Brain pericyte (primary cell): ENCODE measurements around the gene CMTM5.
"Not testable (repeated sequence)": the region's sequence is repeated elsewhere in the genome, so short reads cannot be mapped to it uniquely, and the experiment has no call there.

Experiments used
- DNase-seq: peaks from one replicate; pipeline ENCODE4 v3.0.0-alpha.2; 2012; ENCODE audit warnings: low read depth, low spot score

CMTM5 gene

DNA sequence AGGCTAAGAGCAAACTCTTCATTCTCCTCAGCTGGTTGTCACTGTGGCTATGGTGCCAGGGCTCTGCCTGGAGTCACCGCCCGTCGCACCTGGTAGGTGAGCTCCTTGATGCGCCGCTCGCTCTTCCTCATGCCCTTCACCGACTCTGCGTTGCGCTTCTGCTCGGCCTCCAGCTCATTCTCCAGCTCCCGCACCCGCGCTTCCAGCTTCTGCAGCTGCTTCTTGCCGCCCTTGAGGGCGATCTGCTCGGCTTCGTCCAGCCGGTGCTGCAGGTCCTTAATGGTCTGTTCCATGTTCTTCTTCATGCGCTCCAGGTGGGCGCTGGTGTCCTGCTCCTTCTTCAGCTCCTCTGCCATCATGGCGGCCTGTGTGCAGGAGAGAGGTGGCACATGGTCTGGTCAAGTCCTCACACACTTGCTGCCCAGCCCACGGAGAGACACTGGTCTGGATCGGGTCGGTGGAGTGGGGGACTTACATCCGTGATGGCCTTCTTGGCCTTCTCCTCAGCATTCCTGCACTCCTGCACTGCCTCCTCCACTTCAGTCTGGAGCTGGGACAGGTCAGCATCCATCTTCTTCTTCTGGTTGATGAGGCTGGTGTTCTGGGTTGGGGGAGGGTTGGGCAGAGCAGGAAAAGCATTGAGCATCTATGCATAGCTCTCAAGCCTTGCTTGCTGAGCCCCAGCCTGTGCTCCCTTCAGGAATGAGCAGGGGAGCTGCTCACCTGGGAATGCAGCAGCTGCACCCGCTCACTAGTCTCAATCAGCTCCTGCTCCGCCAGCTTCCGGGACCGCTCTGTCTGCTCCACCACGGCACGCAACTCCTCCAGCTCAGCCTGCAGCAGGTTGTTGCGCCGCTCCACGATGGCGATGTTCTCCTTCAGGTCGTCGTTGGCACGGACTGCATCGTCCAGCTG is 38.3 kb downstream of the CMTM5 start:
- no peak for DNase-seq

DNA sequence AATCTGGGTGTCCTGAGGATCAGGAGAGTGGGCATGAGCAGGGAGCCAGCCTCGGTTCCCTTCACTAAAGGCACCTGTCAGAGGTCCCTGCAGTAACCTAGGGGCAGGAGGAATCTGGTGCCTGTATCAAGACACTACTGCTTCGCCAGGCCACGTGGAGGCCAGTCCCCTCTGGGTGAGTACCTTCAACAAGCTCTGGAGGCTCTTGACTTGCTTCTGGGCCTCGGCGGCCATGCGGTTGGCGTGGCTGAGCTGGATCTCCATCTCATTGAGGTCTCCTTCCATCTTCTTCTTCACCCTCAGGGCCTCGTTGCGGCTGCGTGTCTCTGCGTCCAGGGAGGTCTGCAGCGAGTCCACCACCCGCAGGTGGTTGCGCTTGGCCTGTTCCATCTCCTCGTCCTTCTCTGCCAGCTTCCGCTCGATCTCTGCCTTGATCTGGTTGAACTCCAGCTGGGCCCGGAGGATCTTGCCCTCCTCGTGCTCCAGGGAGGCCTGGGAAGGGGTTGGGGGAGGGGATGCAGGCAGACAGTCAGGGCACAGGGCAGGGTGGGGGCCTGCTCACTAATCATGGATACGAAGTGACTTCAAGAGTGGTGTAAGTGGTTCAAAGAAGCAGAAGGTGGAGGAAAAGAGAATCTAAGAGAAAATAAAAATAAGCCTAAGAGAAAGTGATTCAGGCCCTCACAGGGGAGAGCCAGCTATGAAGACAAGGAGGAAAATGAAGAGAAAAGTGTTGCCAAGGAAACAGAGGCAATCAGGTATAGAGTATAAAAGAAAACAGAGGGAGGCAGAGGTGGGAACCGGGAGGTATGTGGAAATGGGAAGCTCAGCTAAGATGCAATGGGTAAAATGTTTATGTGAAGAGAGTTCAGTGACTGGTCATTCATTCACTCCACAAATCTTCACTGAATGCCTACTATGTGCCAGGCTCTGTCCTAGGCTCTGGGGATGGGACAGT is 39.3 kb downstream of the CMTM5 start:
- DNase-seq: no peak

DNA sequence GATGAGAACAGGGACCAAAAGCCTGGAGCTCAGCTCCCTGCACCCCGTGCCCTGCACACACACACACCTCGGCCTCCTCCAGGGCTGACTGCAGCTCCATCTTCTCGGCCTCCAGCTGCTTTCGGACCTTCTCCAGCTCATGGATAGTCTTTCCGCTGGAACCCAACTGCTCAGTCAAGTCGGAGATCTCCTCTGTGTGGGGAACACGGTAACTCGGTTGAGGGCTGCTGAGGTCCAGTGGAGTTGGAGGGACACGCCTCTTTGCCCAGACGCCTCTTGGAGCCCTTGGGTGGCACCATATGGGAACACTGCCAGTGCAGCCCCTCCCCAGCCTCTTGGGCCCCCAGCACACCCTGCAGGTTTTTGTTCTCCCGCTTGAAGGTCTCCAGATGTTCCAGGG is 40.0 kb downstream of the CMTM5 start:
- DNase-seq: no peak

DNA sequence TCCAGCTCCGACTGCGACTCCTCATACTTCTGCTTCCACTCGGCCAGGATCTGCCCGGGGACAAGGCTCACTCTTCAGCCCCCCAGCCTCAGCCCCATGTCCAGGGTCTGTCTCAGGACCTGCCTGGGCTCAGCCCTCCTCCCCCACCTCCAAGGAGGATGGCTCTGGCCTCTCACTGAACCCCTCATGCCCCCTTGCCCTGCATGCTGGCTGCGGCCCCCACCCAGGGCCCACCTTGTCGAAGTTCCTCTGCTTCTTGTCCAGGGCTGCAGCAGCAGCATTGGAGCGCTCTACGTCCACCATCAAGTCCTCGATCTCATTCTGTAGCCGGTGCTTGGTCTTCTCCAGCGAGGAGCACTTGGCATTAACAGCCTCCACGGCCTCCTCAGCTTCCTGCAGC is 40.4 kb downstream of the CMTM5 start:
- DNase-seq: not testable (repeated sequence)

DNA sequence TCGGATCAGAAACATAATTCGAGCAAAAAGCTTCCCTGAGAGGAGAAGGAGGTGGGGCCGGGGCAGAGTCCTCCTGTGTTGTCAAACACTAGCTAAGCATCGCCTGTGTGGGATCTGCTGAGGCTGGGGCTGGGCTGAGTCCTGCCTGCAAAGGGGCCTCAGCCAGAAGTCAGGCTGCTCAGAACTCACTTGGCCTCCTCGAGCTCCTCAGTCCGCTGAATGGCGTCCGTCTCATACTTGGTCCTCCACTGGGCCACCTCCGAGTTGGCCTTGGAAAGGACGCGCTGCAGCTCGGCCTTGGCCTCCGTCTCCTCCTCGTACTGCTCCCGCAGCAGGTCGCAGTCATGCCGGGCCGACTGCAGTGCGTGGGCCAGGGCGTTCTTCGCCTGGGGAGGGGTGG is 41.2 kb downstream of the CMTM5 start:
- DNase-seq: no peak

DNA sequence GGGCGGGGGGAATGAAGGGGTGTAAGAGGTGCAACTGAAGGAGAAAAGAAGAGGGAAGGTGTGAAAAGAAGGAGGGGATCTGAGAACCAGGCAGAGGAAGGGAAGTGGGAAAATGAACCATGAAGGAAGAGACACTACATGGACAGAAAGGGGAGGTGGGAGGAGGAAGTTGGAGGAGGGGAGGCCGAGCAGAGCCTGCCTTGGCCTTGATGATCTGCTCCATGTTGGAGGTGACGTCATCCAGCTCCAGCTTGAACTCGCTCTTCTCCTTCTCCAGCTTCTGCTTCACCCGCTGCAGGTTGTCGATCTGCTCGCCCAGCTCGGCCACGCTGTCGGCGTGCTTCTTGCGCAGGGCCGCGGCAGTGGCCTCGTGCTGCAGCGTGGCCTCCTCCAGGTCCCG is 42.8 kb downstream of the CMTM5 start:
- not testable (repeated sequence) for DNase-seq

DNA sequence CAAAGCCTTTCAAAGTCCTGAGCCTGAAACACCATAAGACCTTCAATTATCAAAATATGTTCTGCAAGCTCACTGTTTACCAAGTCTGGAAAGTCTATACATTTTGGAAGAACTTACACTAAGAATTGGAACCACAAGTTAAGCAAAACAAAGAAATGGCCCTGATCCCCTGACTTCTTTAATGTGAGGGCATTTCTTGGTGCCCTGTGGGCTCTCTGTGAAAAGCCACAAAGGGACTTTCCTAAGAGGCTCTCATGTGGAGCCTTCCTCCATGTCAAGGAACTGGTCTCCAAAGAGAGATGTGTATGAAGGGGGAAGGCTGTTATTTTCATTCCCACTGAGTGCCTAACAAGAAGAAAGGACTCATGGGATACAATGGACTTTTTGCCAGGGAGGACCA is 44.7 kb downstream of the CMTM5 start:
- DNase-seq: no peak

DNA sequence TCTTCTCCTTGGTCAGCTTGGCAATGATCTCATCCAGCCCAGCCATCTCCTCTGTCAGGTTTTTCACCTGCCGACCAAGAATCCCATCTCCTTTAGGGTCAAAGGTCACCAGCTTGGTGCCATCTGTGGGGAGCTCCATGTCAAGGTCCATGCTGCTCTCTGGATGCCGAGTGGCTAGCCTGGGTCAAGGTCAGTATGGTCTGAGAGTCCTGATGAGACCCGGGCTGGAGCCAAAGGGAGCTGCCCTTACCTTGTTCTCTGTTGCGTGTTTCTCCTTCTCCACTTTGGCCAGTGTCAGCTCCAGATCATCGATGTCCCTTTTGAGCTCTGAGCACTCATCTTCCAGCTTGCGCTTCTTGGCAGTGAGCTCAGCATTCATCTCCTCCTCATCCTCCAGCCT is 46.8 kb downstream of the CMTM5 start:
- DNase-seq: no peak

DNA sequence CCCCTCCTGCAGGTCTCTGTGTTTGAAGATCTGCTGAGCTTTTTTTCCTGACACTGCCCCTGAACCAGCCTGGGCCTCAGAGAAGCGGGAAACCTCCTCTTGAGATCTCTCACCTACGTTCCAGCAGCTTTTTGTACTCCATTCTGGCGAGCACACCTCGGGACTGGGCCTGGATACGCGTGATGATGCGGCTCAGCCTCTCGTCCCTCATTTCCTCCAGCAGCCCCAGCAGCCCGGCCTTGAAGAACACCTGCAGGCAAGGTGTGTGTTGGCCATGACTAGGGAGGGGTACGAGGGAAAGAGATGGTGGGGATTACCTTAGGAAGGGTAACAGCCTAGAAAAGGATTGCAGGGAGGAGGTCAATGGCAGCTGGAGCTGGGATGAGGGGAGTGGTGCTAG is 48.3 kb downstream of the CMTM5 start:
- DNase-seq: no peak

DNA sequence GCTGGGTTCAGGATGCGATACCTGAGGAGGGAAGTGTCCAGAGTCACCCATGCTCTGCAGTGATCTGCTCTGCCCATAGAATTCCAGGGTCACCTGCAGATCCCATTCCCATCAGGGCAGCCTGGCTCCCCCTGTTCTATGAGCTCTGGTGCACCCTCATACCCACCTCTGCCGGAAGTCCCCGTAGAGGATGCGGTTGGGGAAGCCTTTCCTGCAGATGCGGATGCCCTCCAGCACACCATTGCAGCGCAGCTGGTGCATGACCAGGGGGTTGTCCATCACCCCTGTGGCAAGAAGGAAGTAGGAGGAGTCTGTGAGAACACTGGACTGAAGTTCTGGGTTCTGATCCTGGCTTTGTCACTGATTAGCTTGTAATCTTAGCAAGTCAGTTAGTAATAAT is 49.0 kb downstream of the CMTM5 start:
- DNase-seq: not testable (repeated sequence)

DNA sequence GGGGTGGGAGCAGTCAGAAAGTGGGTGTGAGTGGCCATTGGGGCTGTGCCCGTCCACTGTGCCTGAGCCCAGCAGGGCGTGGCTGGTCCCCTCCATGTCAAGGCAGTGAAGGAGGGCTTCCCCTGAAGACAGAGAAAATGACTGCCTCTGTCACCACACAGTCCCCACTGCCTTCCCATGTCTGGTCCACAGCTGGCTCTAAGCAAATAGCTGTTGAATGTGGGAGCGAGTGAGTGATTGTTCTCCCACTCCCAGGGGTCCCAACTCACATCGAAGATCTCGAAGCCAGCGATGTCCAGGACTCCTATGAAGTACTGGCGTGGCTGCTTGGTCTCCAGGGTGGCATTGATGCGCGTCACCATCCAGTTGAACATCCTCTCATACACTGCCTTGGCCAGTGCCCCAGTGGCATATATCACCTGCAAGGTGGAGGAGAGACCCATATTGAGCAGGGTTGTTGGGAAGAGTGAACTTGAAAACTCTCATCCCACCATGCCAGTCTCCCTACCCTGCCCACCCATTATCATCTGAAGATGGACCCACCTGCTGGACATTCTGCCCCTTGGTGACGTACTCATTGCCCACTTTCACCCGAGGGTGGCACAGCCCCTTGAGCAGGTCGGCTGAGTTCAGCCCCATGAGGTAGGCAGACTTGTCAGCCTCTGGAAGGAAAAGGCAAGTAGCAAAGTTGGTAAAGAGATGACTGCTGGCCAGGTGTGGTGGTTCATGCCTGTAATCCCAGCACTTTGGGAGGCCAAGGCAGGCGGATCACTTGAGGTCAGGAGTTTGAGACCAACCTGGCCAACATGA is 52.0 kb downstream of the CMTM5 start:
- DNase-seq: no peak
